DMS53 (cell line): ENCODE data around the gene PAFAH1B2.
"Not testable (repeated sequence)": the region's sequence is repeated elsewhere in the genome, so short reads cannot be mapped to it uniquely, and the experiment has no call there.

Experiments used
- DNase-seq: peaks from one replicate; lab custom pipeline; 2025; lab: John Stamatoyannopoulos, UW

Gene PAFAH1B2

DNA sequence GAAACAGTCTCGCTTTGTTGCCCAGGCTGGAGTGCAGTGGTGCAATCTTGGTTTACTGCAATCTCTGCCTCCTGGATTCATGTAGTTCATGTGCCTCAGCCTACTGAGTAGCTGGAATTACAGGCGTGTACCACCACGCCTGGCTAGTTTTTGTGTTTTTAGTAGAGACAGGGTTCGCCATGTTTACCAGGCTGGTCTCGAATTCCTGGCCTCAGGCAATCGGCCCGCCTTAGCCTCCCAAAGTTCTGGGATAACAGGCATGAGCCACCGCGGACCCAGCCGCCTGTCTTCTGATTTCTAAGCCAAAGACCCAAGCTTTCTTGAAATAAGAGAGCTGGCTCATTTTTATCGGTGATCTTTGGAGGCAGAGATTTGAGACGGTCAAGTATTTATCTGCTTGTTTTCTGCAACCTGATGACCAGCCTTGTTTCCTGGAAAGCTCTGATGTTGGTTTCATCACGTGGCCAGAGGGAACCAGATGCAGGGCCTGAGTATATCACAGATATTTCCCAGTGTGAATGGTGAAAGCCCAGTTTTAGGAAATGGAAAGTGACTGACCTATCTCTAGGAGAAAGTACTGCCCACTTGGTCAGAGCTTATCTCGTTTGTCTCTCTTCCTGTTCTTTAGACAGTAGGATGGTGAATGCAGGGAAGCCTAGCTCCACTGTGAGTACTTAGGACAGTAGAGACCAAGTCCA is 28.8 kb downstream of the PAFAH1B2 start:
- no peak for DNase-seq

DNA sequence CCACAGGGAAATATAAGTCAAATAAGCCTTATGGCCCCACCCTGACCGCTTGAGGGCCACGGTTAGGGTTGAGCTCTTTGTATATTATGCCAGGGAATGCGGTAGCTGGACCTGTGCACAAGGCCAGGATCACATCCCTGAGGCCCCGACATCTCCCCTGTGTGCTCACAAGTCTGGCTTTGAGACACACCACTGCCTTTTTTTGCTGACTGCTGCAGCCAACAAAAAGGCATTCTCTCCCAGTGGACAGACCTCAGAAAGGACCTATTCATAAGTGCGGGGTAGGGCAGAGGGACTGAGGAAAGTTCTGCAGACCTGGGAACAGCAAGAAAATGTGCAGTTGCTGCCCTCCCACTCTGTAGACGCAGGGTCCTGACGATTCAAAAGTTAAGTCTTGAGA is 31.0 kb downstream of the PAFAH1B2 start:
- DNase-seq: peak; percentile 19

DNA sequence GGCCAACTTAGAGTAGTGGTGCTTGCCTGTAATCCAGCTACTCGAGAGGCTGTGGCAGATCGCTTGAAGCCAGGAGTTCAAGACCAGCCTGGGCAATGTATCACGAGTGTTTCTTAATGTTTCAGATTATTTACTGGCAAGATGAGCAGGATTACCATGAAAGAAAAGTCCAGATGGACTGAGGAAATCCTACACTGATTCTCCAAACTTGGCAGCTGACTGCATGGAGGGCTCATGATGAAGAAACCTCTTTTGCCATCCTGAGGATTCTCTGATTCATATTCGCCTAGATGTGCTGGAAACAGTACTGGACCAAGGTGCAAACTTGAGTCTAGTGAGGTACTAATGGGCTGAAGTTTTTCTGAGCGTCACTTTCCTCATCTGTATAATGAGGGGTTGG is 31.7 kb downstream of the PAFAH1B2 start:
- DNase-seq: no peak

DNA sequence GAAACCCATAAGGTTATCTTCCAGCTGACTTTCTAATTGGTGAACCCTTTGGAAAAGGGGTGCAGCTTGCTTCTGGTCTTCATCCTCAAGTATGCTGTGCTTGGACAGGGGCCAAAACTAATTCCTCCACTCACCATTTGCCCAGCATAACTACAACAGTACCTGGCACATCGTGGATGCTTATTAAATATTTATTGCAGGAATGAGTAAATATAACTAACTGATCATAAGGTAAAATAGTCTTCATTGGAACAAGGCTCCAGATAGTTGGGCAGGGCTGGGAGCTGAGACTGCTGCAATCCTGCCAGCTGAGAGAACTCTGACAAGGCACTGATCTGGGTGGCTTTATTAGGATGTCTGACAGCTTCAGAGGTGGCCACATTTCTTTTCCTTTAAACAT is 32.1 kb downstream of the PAFAH1B2 start:
- DNase-seq: no peak

DNA sequence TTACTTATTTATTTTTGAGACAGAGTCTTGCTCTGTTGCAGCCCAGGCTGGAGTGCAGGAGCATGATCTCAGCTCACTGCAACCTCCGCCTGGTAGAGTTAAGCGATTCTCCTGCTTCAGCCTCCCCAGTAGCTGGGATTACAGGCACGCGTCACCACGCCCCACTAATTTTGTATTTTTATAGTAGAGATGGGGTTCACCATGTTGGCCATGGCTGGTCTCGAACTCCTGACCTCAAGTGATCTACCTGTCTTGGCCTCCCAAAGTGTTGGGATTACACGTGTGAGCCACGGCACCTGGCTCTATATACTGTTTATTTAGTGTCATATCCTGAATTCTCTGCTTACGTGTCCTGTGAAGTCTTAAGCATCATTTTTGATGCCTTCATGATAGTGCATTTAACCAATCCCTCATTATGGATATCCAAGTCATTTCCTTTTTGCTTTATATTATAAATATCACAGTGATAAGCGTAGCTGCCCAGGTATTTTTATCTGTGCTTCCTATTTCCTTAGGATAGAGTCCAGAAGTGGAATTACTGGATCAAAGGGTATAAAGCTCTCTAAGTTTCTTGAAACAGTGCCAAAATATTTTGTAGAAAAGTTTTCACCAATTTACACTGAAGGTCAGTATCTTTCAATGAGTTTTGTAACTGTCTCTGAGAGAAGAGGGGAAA is 33.6 kb downstream of the PAFAH1B2 start:
- peak; percentile 64 for DNase-seq

DNA sequence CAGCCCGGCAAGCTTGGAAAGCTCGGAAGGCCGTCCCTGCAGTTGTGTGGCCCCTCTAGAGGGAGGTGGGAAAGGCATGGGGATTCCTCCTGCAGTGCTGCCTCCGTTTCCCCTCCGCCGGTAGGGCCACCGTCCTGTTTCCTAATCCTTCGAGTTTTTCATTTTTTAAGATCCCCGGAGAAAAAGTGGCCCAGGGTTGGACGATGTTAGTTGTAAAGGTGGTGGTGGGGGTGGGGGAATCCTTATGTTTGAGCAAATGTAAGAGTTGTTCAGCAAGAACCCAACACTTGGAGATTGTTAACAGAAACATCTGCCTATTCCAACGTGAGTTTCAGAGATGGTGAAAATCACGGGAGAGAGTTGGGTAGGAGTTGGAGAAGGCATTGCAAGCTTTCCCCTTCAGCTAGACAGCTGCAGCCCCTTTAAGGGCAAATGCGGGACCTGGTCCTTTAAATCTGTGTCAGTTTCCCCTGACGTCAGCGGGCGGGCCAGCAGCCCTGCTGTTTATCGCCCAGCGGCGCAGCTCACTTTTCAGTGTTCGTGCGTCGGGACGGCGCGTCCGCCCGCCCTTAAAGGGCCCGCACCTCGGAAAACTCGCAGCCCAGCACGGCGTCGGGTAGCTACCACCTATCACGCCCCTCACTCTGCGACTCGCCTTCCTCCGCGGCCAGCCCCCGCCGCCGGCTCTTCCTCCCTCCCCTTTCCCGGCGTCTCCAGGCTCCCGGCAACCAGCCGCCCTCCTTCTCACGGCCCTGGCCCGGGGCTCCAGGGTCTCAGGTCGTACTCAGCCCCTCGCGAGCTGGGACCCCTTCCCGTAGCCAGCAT is 34.3 kb downstream of the PAFAH1B2 start, which contains the start of gene SIDT2:
TSS of gene SIDT2 (plus strand) at position 534 of the 825 bp plus-strand sequence. CDS start 521 bp downstream, outside the sequence.
- DNase-seq: peak; percentile 93

DNA sequence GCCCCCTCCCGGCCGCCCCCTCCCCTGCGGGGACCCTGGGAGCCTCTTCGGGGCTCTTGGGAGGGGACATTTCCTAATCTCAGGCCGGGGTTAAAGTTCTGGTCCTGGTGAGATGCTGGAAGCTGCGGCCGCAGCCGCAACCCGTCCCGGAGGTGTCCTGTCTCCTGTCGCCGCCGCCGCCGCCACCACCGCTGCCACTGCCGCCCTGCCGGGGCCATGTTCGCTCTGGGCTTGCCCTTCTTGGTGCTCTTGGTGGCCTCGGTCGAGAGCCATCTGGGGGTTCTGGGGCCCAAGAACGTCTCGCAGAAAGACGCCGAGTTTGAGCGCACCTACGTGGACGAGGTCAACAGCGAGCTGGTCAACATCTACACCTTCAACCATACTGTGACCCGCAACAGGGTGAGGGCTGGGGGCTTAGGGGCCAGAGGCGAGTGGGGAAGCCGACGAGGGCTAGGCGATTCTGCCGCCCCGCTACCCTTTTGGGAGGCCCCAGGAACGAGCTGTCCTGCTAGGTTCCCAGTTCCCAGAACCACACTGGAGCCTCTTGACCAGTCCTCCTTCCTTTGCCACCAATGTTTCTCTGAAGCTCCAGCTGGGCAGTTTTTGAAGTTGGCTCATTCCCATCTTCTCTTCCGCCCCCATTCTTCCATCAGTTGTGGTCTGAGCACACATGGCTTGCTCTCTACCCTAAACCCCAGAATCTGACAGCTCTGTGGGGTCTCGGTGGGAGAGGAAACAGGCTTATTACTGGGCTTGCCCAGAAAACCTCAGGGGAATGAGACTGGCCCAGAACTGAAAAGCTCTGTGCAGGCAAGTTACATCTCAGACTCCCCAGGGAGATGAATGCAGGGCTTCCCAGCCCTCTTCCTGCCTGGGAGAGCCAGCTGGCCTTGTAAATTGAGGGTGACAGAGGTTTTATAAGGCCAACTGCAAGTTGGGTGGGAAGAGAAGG is 35.2 kb downstream of the PAFAH1B2 start:
- DNase-seq: peak; percentile 68

DNA sequence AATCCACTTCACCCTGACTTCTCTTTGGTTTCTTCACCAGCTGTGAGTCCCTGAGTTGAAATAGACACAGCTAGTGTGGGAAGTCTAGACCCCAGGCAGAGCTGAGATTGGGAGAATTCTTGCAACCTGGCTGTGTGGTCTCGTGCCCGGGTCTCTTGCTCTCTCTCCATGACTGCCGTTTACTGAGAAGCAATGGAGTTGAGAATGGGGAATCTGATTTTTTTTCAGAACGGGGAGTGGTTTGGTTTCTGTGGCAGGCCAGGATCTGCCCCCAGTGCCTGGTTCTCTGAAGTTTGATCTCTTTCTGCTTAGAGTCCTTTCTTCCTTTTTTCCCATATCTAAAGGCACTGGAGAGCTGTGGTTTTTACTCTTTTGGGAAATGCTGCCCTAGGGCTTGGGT is 35.9 kb downstream of the PAFAH1B2 start:
- no peak for DNase-seq

- peak; percentile 89 for DNase-seq
Measured at GRCh38 chr11:117180661-117181585, 36.8 kb downstream of the PAFAH1B2 start.

DNA sequence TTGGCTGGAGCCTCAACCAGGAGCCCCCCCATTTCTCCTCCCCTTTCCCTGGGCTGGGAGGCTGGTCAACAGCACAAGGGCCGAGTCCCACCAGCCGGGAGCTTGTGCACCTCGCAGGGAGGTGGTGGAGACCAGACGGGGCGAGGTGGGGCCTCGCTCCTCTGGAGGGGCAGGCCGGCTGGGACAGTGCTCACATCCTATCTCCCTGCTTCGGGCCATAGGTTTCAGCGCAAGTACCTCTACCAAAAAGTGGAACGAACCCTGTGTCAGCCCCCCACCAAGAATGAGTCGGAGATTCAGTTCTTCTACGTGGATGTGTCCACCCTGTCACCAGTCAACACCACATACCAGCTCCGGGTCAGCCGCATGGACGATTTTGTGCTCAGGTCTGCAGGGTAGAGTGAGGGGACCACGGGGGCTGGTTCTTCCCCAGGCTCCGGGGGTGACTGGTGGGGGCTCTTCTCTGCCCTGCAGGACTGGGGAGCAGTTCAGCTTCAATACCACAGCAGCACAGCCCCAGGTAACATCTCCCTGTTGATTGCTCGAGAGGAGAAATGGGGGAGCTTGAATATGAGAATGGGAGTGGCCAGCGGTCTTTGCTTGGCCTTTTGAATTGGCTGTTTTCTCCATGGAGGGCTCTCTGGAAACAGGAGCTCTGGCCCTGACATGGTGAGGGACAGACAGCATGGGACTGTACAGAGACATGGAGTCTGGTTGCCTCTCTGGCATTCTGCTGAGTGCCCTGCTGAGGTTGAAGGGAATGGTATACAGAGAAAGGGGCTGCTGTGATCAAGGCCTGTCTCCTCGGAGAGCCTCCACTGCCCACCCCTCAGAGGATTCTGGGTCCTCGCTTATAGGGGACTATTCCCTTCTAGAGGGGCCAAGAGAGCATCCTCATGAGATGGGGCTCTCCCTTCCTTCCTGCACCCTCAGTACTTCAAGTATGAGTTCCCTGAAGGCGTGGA is 37.8 kb downstream of the PAFAH1B2 start:
- no peak for DNase-seq

- DNase-seq: no peak
Measured at GRCh38 chr11:117182551-117182935, 38.5 kb downstream of the PAFAH1B2 start.

- DNase-seq: not testable (repeated sequence)
Measured at GRCh38 chr11:117183178-117183577, 39.1 kb downstream of the PAFAH1B2 start.

DNA sequence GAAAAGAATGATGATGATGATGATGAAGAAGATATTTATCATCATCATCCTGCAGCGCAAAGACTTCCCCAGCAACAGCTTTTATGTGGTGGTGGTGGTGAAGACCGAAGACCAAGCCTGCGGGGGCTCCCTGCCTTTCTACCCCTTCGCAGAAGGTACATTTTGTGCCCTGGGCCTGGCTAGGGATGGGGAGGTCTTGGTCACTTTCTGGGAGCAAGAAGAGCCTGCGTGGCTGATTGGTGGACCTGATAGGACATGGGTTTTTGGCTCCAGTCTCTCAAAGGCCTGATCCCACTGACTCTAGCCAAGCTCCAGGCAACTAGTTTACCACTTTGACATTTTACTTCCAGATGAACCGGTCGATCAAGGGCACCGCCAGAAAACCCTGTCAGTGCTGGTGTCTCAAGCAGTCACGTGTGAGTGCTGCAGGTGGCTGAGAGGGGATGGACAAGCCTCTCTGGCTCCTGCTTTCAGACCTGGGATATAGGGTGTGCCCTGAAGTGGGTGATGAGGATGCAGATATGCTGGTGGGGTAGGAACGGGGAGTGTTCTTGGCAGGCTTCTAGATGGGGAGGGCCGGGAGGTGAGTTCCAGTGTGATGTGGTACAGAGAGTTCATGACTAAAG is 39.8 kb downstream of the PAFAH1B2 start:
- peak; percentile 96 for DNase-seq

DNA sequence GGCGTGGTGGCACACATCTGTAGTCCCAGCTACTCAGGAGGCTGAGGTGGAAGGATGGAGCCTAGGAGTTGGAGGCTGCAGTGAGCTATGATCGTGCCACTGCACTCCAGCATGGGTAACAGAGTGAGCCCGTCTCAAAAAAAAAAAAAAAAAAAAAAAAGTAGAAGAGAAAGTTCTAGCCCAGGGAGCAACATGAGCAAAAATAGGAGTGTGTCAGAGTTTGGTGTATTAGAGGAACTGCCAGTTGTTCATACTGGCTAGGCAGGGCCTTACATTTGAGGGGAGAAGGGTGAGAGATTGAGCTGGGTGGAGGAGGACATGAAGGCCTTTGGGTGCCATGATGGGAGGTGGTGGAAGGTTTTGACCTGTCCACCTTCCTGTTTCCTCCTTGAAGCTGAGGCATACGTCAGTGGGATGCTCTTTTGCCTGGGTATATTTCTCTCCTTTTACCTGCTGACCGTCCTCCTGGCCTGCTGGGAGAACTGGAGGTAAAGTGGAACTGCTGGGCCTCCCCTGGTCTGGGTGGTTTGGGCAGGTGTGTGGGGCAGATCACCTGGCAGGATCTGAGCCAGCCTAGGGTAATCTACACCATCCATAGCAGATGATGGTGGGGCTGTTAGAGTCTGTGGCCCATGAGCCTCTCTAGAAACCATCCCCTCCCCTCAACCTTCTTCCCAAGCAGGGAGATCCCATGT is 41.8 kb downstream of the PAFAH1B2 start:
- peak; percentile 49 for DNase-seq

DNA sequence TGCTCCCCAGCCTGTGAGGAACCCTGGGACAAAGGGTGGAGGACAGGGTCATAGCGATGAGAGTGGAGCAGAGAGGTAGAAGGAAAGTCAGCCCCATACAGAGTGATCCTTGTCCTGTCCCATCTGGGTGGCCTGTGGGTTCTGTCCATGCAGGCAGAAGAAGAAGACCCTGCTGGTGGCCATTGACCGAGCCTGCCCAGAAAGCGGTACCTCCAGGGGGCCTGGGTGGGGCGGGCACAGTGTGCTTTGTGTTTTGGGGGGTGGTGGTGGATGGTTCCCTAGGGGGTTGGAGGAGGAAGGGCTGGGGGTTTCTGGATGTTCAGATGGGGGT is 42.3 kb downstream of the PAFAH1B2 start:
- no peak for DNase-seq

DNA sequence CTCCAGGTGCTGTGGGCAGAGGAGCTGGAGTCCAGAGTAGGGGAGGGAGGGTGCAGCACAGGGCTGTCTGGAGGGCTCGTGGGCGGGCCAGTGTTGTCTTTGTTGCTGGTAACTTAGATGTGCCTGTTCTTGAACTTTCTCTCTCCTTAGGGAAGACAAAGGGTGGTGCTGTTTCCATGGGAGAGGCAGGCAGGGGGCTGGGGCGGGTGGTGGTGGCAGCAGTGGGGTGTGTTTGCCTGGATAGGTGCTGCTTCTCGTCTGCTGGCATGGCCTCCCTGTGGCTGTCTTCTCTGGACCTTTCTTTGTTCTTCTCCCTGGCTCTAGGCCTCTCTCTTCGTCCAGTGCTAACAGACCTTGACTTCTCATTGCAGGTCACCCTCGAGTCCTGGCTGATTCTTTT is 42.9 kb downstream of the PAFAH1B2 start:
- DNase-seq: no peak

GRCh38 chr11:117187428-117187798 is 43.3 kb downstream of the PAFAH1B2 start:
- no peak for DNase-seq

DNA sequence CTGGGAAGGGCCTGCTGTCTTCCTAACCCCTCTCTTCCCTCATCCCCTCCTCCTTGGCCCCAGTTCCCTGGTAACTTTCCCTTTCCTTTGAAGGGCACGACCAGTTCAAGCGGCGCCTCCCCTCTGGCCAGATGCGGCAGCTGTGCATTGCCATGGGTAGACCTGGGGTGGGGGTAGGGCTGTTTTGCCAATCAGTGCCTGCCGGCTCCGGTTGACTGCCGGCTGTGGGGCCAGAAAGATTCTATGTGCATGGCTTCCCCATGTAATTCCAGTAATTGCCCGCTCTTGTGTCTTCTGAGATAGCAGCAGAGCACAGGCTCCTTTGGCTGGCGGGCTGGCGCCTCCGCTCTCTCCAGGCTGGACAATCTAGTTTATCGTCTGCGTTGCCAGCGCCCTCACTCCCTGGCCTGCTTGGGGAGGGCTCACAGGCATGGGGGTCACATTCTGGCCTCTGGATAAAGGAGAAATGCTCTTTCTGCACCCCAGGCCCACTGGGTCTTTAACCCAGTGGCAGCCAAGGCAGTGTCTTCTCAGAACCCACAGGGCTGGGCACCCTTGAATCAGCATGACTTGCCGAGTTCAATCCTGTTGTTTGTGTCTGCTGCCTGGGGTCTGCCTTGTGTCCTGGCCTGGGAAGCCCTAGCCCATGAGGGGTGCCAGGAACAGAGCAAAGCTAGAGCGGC is 43.9 kb downstream of the PAFAH1B2 start:
- DNase-seq: no peak
